T-cell (primary cell): Measurements from ENCODE around the gene CARMIL1. TPM values are rescaled to one million over a fixed set of nuclear protein-coding genes. Genes with fewer than 3 reads are reported as not detected.
A peak's percentile ranks its signal among the peaks of the same experiment; 100 is the strongest.

Experiments used
- ATAC-seq, 4 experiments: fragments of 200-7000 bp in 3 of 4; fragments of 150-1000 bp in 1 of 4; cut with Tn5 transposase; replicated peaks in 1 of 4; 1 replicate in 3 of 4; 2 replicates in 1 of 4; pipeline ENCODE4 v1.10.0; 2021; ENCODE audit warnings: moderate library complexity in 3 of 4, mild to moderate bottlenecking in 2 of 4, moderate number of reproducible peaks in 1 of 4
- CTCF ChIA-PET, 2 donors: fragments of 300-600 bp; sonication (Branson Sonifier 250); formaldehyde crosslinking; loops; one replicate each; lab custom pipeline; 2022; ENCODE audit warnings: antibody characterized with exemption in 2 of 2; lab: Charles Lee
- POLR2A ChIA-PET, 2 donors: fragments of 300-600 bp; sonication (Branson Sonifier 250); formaldehyde crosslinking; loops; one replicate each; lab custom pipeline; 2022; ENCODE audit warnings: antibody characterized with exemption in 2 of 2; lab: Charles Lee
- DNase-seq, 35 experiments: peaks; one replicate each; pipeline versions ENCODE4 v3.0.0 to v3.0.0-alpha.2; 2013 to 2023
- H3K27ac ChIP-seq: one replicate; pipeline ENCODE4 v1.5.1; 2013; ENCODE audit warnings: low read length
- H3K27me3 ChIP-seq, 2 experiments: replicated peaks in 1 of 2; 1 replicate in 1 of 2; 2 replicates in 1 of 2; pipeline versions ENCODE4 v1.6.1 to v1.7.0; 2013; ENCODE audit warnings: low read length in 1 of 2, mixed read lengths in 1 of 2; ENCODE audit not compliant: control insufficient read depth in 2 of 2, insufficient read depth in 2 of 2; ENCODE audit errors: extremely low read depth in 1 of 2
- H3K36me3 ChIP-seq, 2 donors: 1 replicate in 1 of 2; 2 replicates in 1 of 2; pipeline versions ENCODE4 v1.6.1 to v1.7.0; 2013; ENCODE audit warnings: low read length in 1 of 2; ENCODE audit not compliant: control insufficient read depth in 2 of 2, insufficient read depth in 1 of 2; ENCODE audit errors: extremely low read depth in 1 of 2
- H3K4me1 ChIP-seq, 2 experiments: 1 replicate in 1 of 2; 2 replicates in 1 of 2; pipeline versions ENCODE4 v1.6.1 to v1.7.0; 2013; ENCODE audit warnings: low read length in 2 of 2, mixed read lengths in 1 of 2; ENCODE audit not compliant: insufficient read depth in 2 of 2, control insufficient read depth in 1 of 2; ENCODE audit errors: extremely low read depth in 1 of 2
- H3K4me3 ChIP-seq, 2 donors: 1 replicate in 1 of 2; 2 replicates in 1 of 2; pipeline versions ENCODE4 v1.5.1 to v1.7.0; 2013; ENCODE audit warnings: mild to moderate bottlenecking in 2 of 2, low read length in 1 of 2, moderate library complexity in 1 of 2; ENCODE audit not compliant: control insufficient read depth in 1 of 2; ENCODE audit errors: extremely low read depth in 1 of 2
- H3K9me3 ChIP-seq: 2 replicates; pipeline ENCODE4 v1.7.0; 2013
- H3K27ac Mint-ChIP-seq, 2 donors: one replicate each; pipeline ENCODE4 v1.8.0; 2020 to 2021; ENCODE audit warnings: mild to moderate bottlenecking in 2 of 2, mixed read lengths in 2 of 2
- H3K27me3 Mint-ChIP-seq, 2 donors: one replicate each; pipeline ENCODE4 v1.8.0; 2021 to 2022; ENCODE audit warnings: mixed read lengths in 2 of 2
- H3K36me3 Mint-ChIP-seq: one replicate; pipeline ENCODE4 v1.8.0; 2021; ENCODE audit warnings: mixed read lengths
- H3K4me1 Mint-ChIP-seq, 3 donors: one replicate each; pipeline ENCODE4 v1.8.0; 2020 to 2022; ENCODE audit warnings: mixed read lengths in 3 of 3, mild to moderate bottlenecking in 1 of 3
- H3K4me3 Mint-ChIP-seq, 3 donors: one replicate each; pipeline ENCODE4 v1.8.0; 2020 to 2022; ENCODE audit warnings: mild to moderate bottlenecking in 3 of 3, mixed read lengths in 3 of 3, moderate library complexity in 3 of 3
- H3K9me3 Mint-ChIP-seq, 3 donors: one replicate each; pipeline ENCODE4 v1.8.0; 2020 to 2022; ENCODE audit warnings: mixed read lengths in 3 of 3
- WGBS: methylation state at CpG from one replicate; pipeline ENCODE4 v1.1.5; 2013; ENCODE audit warnings: missing lambda C conversion rate; ENCODE audit not compliant: insufficient coverage; 5-methylcytosine and 5-hydroxymethylcytosine counted together
- total RNA-seq, 35 experiments: library from RNA in 6 of 35; stranded (reverse) in 6 of 35; fragments of 120-200 nt in 1 of 35; gene quantifications; one replicate each; pipeline versions ENCODE4 v1.2.1 to v1.2.4 and lab custom pipeline; 2013 to 2026

Gene CARMIL1
- total RNA-seq, 5 donors from 2014 or later (not counting 1 experiment from before 2014, with no cell fraction given), result 4.0 to 11.6 (median 6.1) TPM

GRCh38 chr6:25434921-25435320, 155.7 kb downstream of the CARMIL1 start:
- Mint-ChIP-seq H3K36me3 (peaks cover 7% of the 10 kb centered on the region), H3K9me3 (no peaks in the 10 kb centered on the region), H3K4me3 (no peak overlapping the region), H3K27ac (no peak overlapping the region), H3K4me1 (peaks cover 0 to 6% (median 6%) of the 10 kb centered on the region in 3 donors), H3K27me3 (no peaks in the 10 kb centered on the region)
- Histone ChIP-seq H3K4me1 (no peaks in the 10 kb centered on the region), H3K27me3 (no peaks in the 10 kb centered on the region), H3K27ac (no peak overlapping the region), H3K36me3 (no peaks in the 10 kb centered on the region), H3K4me3 (no peak overlapping the region), H3K9me3 (no peaks in the 10 kb centered on the region)
- no peak for DNase-seq
- WGBS, result no CpG with 5 or more reads among the region's 3 CpGs
- ChIA-PET CTCF (interaction anchor here (0.5 to 1.1 kb wide), 4 partner anchors 13 to 625 kb away, joined by 3 to 4 read pairs (median 3); no protein-coding TSS in a partner anchor), POLR2A (interaction anchor here in 1 of 2 donors (1.3 kb wide), 1 partner anchor 43 kb away, joined by 4 read pairs; no protein-coding TSS in a partner anchor)
- no peak for ATAC-seq

GRCh38 chr6:25435416-25435985, 156.3 kb downstream of the CARMIL1 start:
- WGBS, result 69% methylated on average over 3 of the region's 6 CpGs
- H3K9me3 ChIP-seq, result no peaks in the 10 kb centered on the region
- Mint-ChIP-seq H3K36me3 (peaks cover 7% of the 10 kb centered on the region), H3K4me1 (peaks cover 0 to 6% (median 6%) of the 10 kb centered on the region in 3 donors), H3K9me3 (no peaks in the 10 kb centered on the region), H3K4me3 (no peak overlapping the region), H3K27ac (no peak overlapping the region), H3K27me3 (no peaks in the 10 kb centered on the region)
- ATAC-seq (no peak), DNase-seq (no peak)
- H3K27me3 ChIP-seq, result no peaks in the 10 kb centered on the region
- no peak overlapping the region for H3K27ac ChIP-seq
- ChIA-PET POLR2A (interaction anchor here in 1 of 2 donors (1.3 kb wide), 1 partner anchor 43 kb away, joined by 4 read pairs; no protein-coding TSS in a partner anchor), CTCF (interaction anchor here in 1 of 2 donors (1.1 kb wide), 1 partner anchor 36 kb away, joined by 3 read pairs; no protein-coding TSS in a partner anchor)
- no peaks in the 10 kb centered on the region for H3K4me1 ChIP-seq
- no peak overlapping the region for H3K4me3 ChIP-seq
- H3K36me3 ChIP-seq, result no peaks in the 10 kb centered on the region

DNA sequence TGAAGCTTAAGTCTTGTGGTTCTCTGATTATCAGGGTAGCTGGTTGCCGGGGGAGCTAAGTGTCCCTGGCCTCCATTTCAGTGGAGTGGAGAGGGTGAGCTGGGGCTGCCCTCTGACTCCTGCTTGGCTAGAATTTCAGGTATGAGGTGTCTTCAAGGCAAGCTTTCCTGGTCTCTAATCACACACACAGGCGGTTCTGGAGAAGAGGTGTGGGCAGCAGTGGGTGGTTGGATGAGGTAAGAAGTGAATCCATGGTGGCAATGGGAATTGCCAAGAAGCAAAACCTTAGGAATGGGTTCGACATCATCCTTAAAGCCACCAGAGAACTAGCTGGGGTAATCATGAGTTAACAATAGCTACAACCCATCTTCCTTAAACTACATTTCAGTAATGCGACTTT, 157.6 kb downstream of the CARMIL1 start:
- no peak overlapping the region for H3K4me3 ChIP-seq
- H3K27me3 ChIP-seq, result no peaks in the 10 kb centered on the region
- Mint-ChIP-seq H3K4me1 (peaks cover 7 to 14% (median 13%) of the 10 kb centered on the region in 3 donors), H3K4me3 (no peak overlapping the region), H3K36me3 (peaks cover 5% of the 10 kb centered on the region), H3K27ac (no peak overlapping the region), H3K27me3 (no peaks in the 10 kb centered on the region), H3K9me3 (no peaks in the 10 kb centered on the region)
- DNase-seq, result no peak
- POLR2A ChIA-PET, result no interaction called here
- CTCF ChIA-PET, result no interaction called here
- WGBS, result no CpG with 5 or more reads among the region's 4 CpGs
- H3K4me1 ChIP-seq, result peaks cover 0 to 5% of the 10 kb centered on the region in 2 experiments
- no peaks in the 10 kb centered on the region for H3K36me3 ChIP-seq
- no peak overlapping the region for H3K27ac ChIP-seq
- H3K9me3 ChIP-seq, result no peaks in the 10 kb centered on the region
- ATAC-seq, result no peak

DNA sequence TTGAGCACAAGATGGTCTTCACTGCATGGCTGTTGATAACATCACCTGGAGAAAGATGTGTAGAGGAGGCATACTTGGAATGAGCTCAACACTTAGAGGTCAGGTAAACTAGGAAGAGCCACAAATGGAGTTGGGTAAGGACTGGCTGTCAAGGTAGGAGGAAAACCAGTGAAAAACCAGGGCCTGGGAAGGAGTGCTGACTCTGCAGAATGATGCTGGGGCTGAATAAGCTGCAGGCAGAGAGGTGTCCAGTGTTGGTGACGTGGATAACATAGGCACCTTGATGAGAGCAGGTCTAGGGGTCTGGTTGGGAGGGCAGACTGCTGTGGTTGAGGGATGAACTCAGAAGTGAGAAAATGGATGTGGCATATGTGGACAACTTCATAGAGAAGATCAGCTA, 160.2 kb downstream of the CARMIL1 start:
- Mint-ChIP-seq H3K27ac (no peak overlapping the region), H3K36me3 (peaks cover under 1% of the 10 kb centered on the region), H3K9me3 (no peaks in the 10 kb centered on the region), H3K4me3 (no peak overlapping the region), H3K4me1 (peaks cover 20 to 22% (median 20%) of the 10 kb centered on the region in 3 donors), H3K27me3 (no peaks in the 10 kb centered on the region)
- Histone ChIP-seq H3K36me3 (no peaks in the 10 kb centered on the region), H3K4me3 (no peak overlapping the region), H3K4me1 (peaks cover 7 to 18% of the 10 kb centered on the region in 2 experiments), H3K9me3 (no peaks in the 10 kb centered on the region), H3K27me3 (no peaks in the 10 kb centered on the region), H3K27ac (no peak overlapping the region)
- ATAC-seq (no peak), DNase-seq (no peak)
- ChIA-PET POLR2A (no interaction called here), CTCF (interaction anchor here in 1 of 2 donors (0.7 kb wide), 1 partner anchor 51 kb away, joined by 3 read pairs; no protein-coding TSS in a partner anchor)
- WGBS, result 67% methylated on average over 1 of the region's 1 CpG

DNA sequence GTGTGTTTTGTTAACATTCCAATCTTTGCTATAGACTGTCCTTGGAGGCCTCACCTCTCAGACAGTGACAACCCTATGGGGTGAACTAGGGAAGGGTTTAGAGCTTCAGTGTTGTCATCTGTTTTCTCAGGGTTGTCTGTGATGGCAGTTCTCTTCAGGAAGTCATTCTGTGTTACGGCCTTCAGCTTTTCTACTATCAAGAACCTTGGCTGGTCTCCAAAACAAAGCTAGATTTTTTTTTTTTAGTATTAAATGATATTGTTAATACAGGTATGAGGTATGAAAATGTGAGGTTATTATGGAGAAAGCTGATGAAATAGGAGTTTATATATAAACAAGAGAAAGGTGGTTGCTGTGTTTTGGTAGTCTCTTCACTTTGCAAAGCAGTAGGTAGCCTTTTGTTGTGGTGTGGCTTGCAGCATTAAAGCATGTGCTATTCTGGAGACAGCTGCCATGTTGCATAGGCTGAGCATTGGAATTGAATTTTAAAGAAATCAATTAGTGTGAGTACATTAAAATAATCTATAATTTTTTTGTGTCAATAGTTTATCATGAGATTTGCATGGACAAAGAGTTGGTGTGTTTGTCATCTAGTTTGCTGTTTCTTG, 162.6 kb downstream of the CARMIL1 start:
- ATAC-seq, result peak; percentile 78 to 97 (median 92)
- Histone ChIP-seq H3K27me3 (no peaks in the 10 kb centered on the region), H3K36me3 (no peaks in the 10 kb centered on the region), H3K4me1 (peaks cover 7 to 18% of the 10 kb centered on the region in 2 experiments), H3K9me3 (no peaks in the 10 kb centered on the region), H3K4me3 (no peak overlapping the region), H3K27ac (peak overlapping the region; percentile 70)
- peak in 22 of 35 experiments; percentile 1 to 55 (median 16) for DNase-seq
- H3K4me3 Mint-ChIP-seq, result peak overlapping the region in 1 of 3 donors; percentile 57
- no peaks in the 10 kb centered on the region for H3K27me3 Mint-ChIP-seq
- ChIA-PET CTCF (interaction anchor here (0.5 to 0.8 kb wide), 2 partner anchors 49 to 121 kb away, joined by 3 read pairs; no protein-coding TSS in a partner anchor), POLR2A (interaction anchor here in 1 of 2 donors (0.6 kb wide), 1 partner anchor 75 kb away, joined by 3 read pairs; no protein-coding TSS in a partner anchor)
- H3K4me1 Mint-ChIP-seq, result peaks cover 23 to 25% (median 23%) of the 10 kb centered on the region in 3 donors
- no CpG with 5 or more reads among the region's 1 CpG for WGBS
- H3K36me3 Mint-ChIP-seq, result peaks cover 15% of the 10 kb centered on the region
- peak overlapping the region; percentile 92 to 94 for H3K27ac Mint-ChIP-seq
- peaks cover 4 to 7% (median 5%) of the 10 kb centered on the region in 3 donors for H3K9me3 Mint-ChIP-seq

GRCh38 chr6:25442898-25443297, 163.7 kb downstream of the CARMIL1 start:
- Mint-ChIP-seq H3K27ac (peak overlapping the region in 1 of 2 donors; percentile 40), H3K4me3 (peak overlapping the region in 1 of 3 donors; percentile 57), H3K27me3 (no peaks in the 10 kb centered on the region), H3K4me1 (peaks cover 29 to 33% (median 32%) of the 10 kb centered on the region in 3 donors), H3K36me3 (peaks cover 19% of the 10 kb centered on the region), H3K9me3 (peaks cover 4 to 7% (median 5%) of the 10 kb centered on the region in 3 donors)
- Histone ChIP-seq H3K4me3 (peak overlapping the region in 1 of 2 donors; percentile 29), H3K9me3 (no peaks in the 10 kb centered on the region), H3K36me3 (no peaks in the 10 kb centered on the region), H3K27ac (no peak overlapping the region), H3K27me3 (no peaks in the 10 kb centered on the region), H3K4me1 (peaks cover 11 to 18% of the 10 kb centered on the region in 2 experiments)
- DNase-seq (no peak), ATAC-seq (no peak)
- ChIA-PET CTCF (no interaction called here), POLR2A (no interaction called here)
- WGBS, result no CpG with 5 or more reads among the region's 1 CpG
